ENCODE results near the gene CELA3A.

Gene CELA3A

GRCh38 chr1:22052115-22053016 lies 50.9 kb downstream of the CELA3A start, which contains the start of gene CDC42:
TSS of gene CDC42 (plus strand) at chr1:22052709. CDS start at chr1:22078479, 25,770 bp downstream.
- Histone ChIP-seq H3K9me3 (replicated peaks; ENCODE audit: insufficient read depth, low read length) (no peaks in the 10 kb centered on the region), H3K4me1 (ENCODE audit: low read length) (peaks cover 27% of the 10 kb centered on the region), H3F3A (ENCODE audit: insufficient read depth, low read length) (peaks cover 13% of the 10 kb centered on the region), H3K9ac (ENCODE audit: low read length) (peak within 1 kb of the TSS; percentile 96), H4K20me1 (ENCODE audit: insufficient read depth, low read length) (peaks cover 34% of the 10 kb centered on the region), H3K4me2 (ENCODE audit: low read depth, low read length) (peak within 1 kb of the TSS; percentile 85), H3K4me3 (ENCODE audit: low read length) (peak within 1 kb of the TSS; percentile 97), H3K36me3 (replicated peaks; ENCODE audit: insufficient read depth, low read length) (peaks cover 4% of the 10 kb centered on the region; the same call in 1 of the 2 replicates), H3K9me2 (replicated peaks; ENCODE audit: insufficient read depth, low read length) (no peaks in the 10 kb centered on the region), H3K27me3 (replicated peaks; ENCODE audit: insufficient read depth, low read length) (no peaks in the 10 kb centered on the region), H3K27ac (ENCODE audit: low read length) (peak within 1 kb of the TSS; percentile 85), H3K79me2 (ENCODE audit: low read length) (peaks cover 43% of the 10 kb centered on the region), H2AFZ (ENCODE audit: low read length) (peak within 1 kb of the TSS; percentile 98)
- TF ChIP-seq EZH2phosphoT487 (IDR thresholded peaks at IDR 0.05; ENCODE audit: low read length): no peak
- no peak for TF ChIP-seq EZH2 (optimal IDR thresholded peaks at IDR 0.05; ENCODE audit: low read depth, low read length)
- TF ChIP-seq CTCF (IDR thresholded peaks at IDR 0.05; ENCODE audit: low read length): no peak
- peak; percentile 95 for DNase-seq

GRCh38 chr1:22053017-22053860 lies 51.8 kb downstream of the CELA3A start:
- Histone ChIP-seq H3K36me3 (replicated peaks; ENCODE audit: insufficient read depth, low read length) (peaks cover 4% of the 10 kb centered on the region; the same call in 1 of the 2 replicates), H3F3A (ENCODE audit: insufficient read depth, low read length) (peaks cover 13% of the 10 kb centered on the region), H3K27me3 (replicated peaks; ENCODE audit: insufficient read depth, low read length) (no peaks in the 10 kb centered on the region), H3K79me2 (ENCODE audit: low read length) (peaks cover 52% of the 10 kb centered on the region), H3K4me1 (ENCODE audit: low read length) (peaks cover 26% of the 10 kb centered on the region), H3K9ac (ENCODE audit: low read length) (peak overlapping the region; percentile 96; the same call in 1 of the 2 replicates), H3K9me2 (replicated peaks; ENCODE audit: insufficient read depth, low read length) (no peaks in the 10 kb centered on the region), H4K20me1 (ENCODE audit: insufficient read depth, low read length) (peaks cover 39% of the 10 kb centered on the region), H3K4me3 (ENCODE audit: low read length) (peak overlapping the region; percentile 73), H3K4me2 (ENCODE audit: low read depth, low read length) (peak overlapping the region; percentile 81), H3K27ac (ENCODE audit: low read length) (peak overlapping the region; percentile 85; the same call in 1 of the 2 replicates), H2AFZ (ENCODE audit: low read length) (no peak overlapping the region), H3K9me3 (replicated peaks; ENCODE audit: insufficient read depth, low read length) (no peaks in the 10 kb centered on the region)
- DNase-seq: peak; percentile 44
- no peak for TF ChIP-seq CTCF (IDR thresholded peaks at IDR 0.05; ENCODE audit: low read length)
- no peak for TF ChIP-seq EZH2phosphoT487 (IDR thresholded peaks at IDR 0.05; ENCODE audit: low read length)
- TF ChIP-seq EZH2 (optimal IDR thresholded peaks at IDR 0.05; ENCODE audit: low read depth, low read length): no peak

- Histone ChIP-seq H4K20me1 (ENCODE audit: insufficient read depth, low read length) (peaks cover 44% of the 10 kb centered on the region), H3K4me3 (ENCODE audit: low read length) (peak overlapping the region; percentile 73), H3K36me3 (replicated peaks; ENCODE audit: insufficient read depth, low read length) (peaks cover 4% of the 10 kb centered on the region; the same call in 1 of the 2 replicates), H3K4me1 (ENCODE audit: low read length) (peaks cover 20% of the 10 kb centered on the region), H3K79me2 (ENCODE audit: low read length) (peaks cover 60% of the 10 kb centered on the region), H3F3A (ENCODE audit: insufficient read depth, low read length) (peaks cover 9% of the 10 kb centered on the region), H3K9me2 (replicated peaks; ENCODE audit: insufficient read depth, low read length) (no peaks in the 10 kb centered on the region), H3K27me3 (replicated peaks; ENCODE audit: insufficient read depth, low read length) (no peaks in the 10 kb centered on the region), H3K27ac (ENCODE audit: low read length) (peak overlapping the region; percentile 41; the same call in 1 of the 2 replicates), H3K9me3 (replicated peaks; ENCODE audit: insufficient read depth, low read length) (no peaks in the 10 kb centered on the region), H3K9ac (ENCODE audit: low read length) (peak overlapping the region; percentile 58; the same call in 1 of the 2 replicates), H3K4me2 (ENCODE audit: low read depth, low read length) (peak overlapping the region; percentile 81), H2AFZ (ENCODE audit: low read length) (no peak overlapping the region)
- DNase-seq: no peak
- TF ChIP-seq EZH2phosphoT487 (IDR thresholded peaks at IDR 0.05; ENCODE audit: low read length): no peak
- TF ChIP-seq EZH2 (optimal IDR thresholded peaks at IDR 0.05; ENCODE audit: low read depth, low read length): no peak
- no peak for TF ChIP-seq CTCF (IDR thresholded peaks at IDR 0.05; ENCODE audit: low read length)
These were observed 52.7 kb downstream of the CELA3A start for GRCh38 chr1:22053861-22054770.

Measured in MM.1S (cell line).